ENCODE results near the gene FMC1.

- TF ChIP-seq CTCF (IDR thresholded peaks at IDR 0.05) (no peak), POLR2AphosphoS5 (IDR thresholded peaks at IDR 0.05) (no peak), EP300 (IDR thresholded peaks at IDR 0.05) (no peak), POLR2A (IDR thresholded peaks at IDR 0.05) (no peak)
Observed at GRCh38 chr7:139351027-139351426, 9.9 kb downstream of the FMC1 start.

Measured in gastroesophageal sphincter (tissue), 3 donors.